GM06990 (cell line): ENCODE measurements around the gene ANP32B.
"Not testable (repeated sequence)": the region's sequence is repeated elsewhere in the genome, so short reads cannot be mapped to it uniquely, and the experiment has no call there.

Source experiments
- DNase-seq: peaks from one replicate; pipeline ENCODE4 v3.0.0-alpha.2; 2011; ENCODE audit not compliant: insufficient read length; ENCODE audit errors: extremely low read depth
- H3K27me3 ChIP-seq: replicated peaks from 2 replicates; pipeline ENCODE4 v1.6.0; 2011; ENCODE audit warnings: low read length; ENCODE audit not compliant: control insufficient read depth, insufficient read depth
- H3K36me3 ChIP-seq: 2 replicates; pipeline ENCODE4 v1.5.1; 2011; ENCODE audit warnings: low read length; ENCODE audit not compliant: control insufficient read depth, insufficient read depth
- H3K4me3 ChIP-seq: replicated peaks from 2 replicates; pipeline ENCODE4 v1.5.1; 2011; ENCODE audit warnings: low read depth, mild to moderate bottlenecking, control low read depth, low read length
- CTCF ChIP-seq: IDR thresholded peaks from 2 replicates; pipeline ENCODE4 v1.5.1; 2011; ENCODE audit warnings: low read length, control low read depth, mild to moderate bottlenecking, inconsistent platforms; ENCODE audit not compliant: insufficient read depth, poor library complexity, severe bottlenecking

Gene ANP32B

GRCh38 chr9:97993000-97993399, 9.9 kb downstream of the ANP32B start:
- no peak for DNase-seq
- no peaks in the 10 kb centered on the region for H3K27me3 ChIP-seq
- no peak for TF ChIP-seq CTCF
- peaks cover 5% of the 10 kb centered on the region for H3K36me3 ChIP-seq
- H3K4me3 ChIP-seq, result no peak overlapping the region

GRCh38 chr9:97994703-97995102, 11.6 kb downstream of the ANP32B start:
- Histone ChIP-seq H3K36me3 (peaks cover 7% of the 10 kb centered on the region), H3K27me3 (no peaks in the 10 kb centered on the region), H3K4me3 (no peak overlapping the region)
- TF ChIP-seq CTCF, result no peak
- DNase-seq, result no peak

GRCh38 chr9:97996676-97997075, 13.5 kb downstream of the ANP32B start:
- DNase-seq, H3K36me3 ChIP-seq, H3K27me3 ChIP-seq, H3K4me3 ChIP-seq: not testable (repeated sequence)

- Histone ChIP-seq H3K27me3 (no peaks in the 10 kb centered on the region), H3K36me3 (peaks cover 11% of the 10 kb centered on the region), H3K4me3 (no peak overlapping the region)
- DNase-seq, result no peak
- no peak for TF ChIP-seq CTCF
Measured at GRCh38 chr9:97997330-97998276, 14.5 kb downstream of the ANP32B start.

GRCh38 chr9:98002808-98003207, 19.7 kb downstream of the ANP32B start:
- no peaks in the 10 kb centered on the region for H3K27me3 ChIP-seq
- no peak overlapping the region for H3K4me3 ChIP-seq
- DNase-seq, result no peak
- TF ChIP-seq CTCF, result no peak
- peaks cover 36% of the 10 kb centered on the region for H3K36me3 ChIP-seq

GRCh38 chr9:98006127-98006796, 23.1 kb downstream of the ANP32B start:
- DNase-seq, result no peak

More at GRCh38 chr9:98006127-98006796, 23.1 kb downstream of the ANP32B start:
- H3K36me3 ChIP-seq, result peaks cover 47% of the 10 kb centered on the region
- no peak overlapping the region for H3K4me3 ChIP-seq
- no peak for TF ChIP-seq CTCF
- no peaks in the 10 kb centered on the region for H3K27me3 ChIP-seq
